Mucosa of descending colon (tissue), 3 donors: ENCODE measurements around the gene ACAP2. TPM values are rescaled to one million over a fixed set of nuclear protein-coding genes. Genes with fewer than 3 reads are reported as not detected.

Experiments used
- ATAC-seq: fragments of 200-7000 bp; cut with Tn5 transposase; one replicate; pipeline ENCODE4 v1.9.1; 2020; ENCODE audit warnings: mild to moderate bottlenecking, moderate library complexity
- DNase-seq, 3 donors: peaks; one replicate each; pipeline ENCODE4 v3.0.0-alpha.2; 2020
- H3K36me3 ChIP-seq: fragments of 200-600 bp; one replicate; pipeline ENCODE4 v1.8.0; 2021; ENCODE audit warnings: low read depth, mild to moderate bottlenecking
- H3K4me1 ChIP-seq: fragments of 200-600 bp; one replicate; pipeline ENCODE4 v1.8.0; 2021; ENCODE audit warnings: low read depth, mild to moderate bottlenecking
- H3K4me3 ChIP-seq: fragments of 200-600 bp; one replicate; pipeline ENCODE4 v1.8.0; 2021; ENCODE audit warnings: mild to moderate bottlenecking
- H3K9me3 ChIP-seq: fragments of 200-600 bp; one replicate; pipeline ENCODE4 v1.8.0; 2021; ENCODE audit warnings: mild to moderate bottlenecking
- intact Hi-C, 2 donors: fragments of 100-400 bp; cut with DNase I in 1 of 2; cut with micrococcal nuclease in 1 of 2; formaldehyde crosslinking; loops; one replicate each; pipeline versions ENCODE4 v1.11.0 to v1.11.1; 2022; cut with DNase I, micrococcal nuclease
- total RNA-seq, 3 donors: library from RNA; stranded (reverse); fragmentation: NEBNext Ultra II Directional in 2 of 3; extraction: Animal tissue kit (Norgen Biotek cat#: 25700) in 2 of 3; gene quantifications; one replicate each; pipeline versions ENCODE4 v1.2.1 to v1.2.4, GENCODE V29; 2021 to 2023
- TF ChIP-seq, protein P1 (sequence below): fragments of 200-600 bp; IDR thresholded peaks from one replicate; pipeline ENCODE4 v1.8.0; 2022; ENCODE audit warnings: antibody characterized with exemption, mild to moderate bottlenecking
- donor health status: DM: no; HTN: no; CAD: no; lungs with moderate emphysema.
- donor health status: DM: no; HTN: no; CAD: no.
- donor health status: DM: no; HTN: yes; CAD: no.

Gene ACAP2
- total RNA-seq, 3 donors from 2014 or later, result 55.2 to 69.2 (median 69.2) TPM

- Histone ChIP-seq H3K4me3 (no peak overlapping the region), H3K9me3 (no peaks in the 10 kb centered on the region), H3K4me1 (peaks cover 25% of the 10 kb centered on the region), H3K36me3 (no peaks in the 10 kb centered on the region)
- no peak for DNase-seq
- intact Hi-C loops, result loop anchor here in 1 of 2 donors (5.0 kb wide), 1 partner anchor 570 kb away; the partner anchor contains the start of gene FAM43A
- TF ChIP-seq, protein P1, sequence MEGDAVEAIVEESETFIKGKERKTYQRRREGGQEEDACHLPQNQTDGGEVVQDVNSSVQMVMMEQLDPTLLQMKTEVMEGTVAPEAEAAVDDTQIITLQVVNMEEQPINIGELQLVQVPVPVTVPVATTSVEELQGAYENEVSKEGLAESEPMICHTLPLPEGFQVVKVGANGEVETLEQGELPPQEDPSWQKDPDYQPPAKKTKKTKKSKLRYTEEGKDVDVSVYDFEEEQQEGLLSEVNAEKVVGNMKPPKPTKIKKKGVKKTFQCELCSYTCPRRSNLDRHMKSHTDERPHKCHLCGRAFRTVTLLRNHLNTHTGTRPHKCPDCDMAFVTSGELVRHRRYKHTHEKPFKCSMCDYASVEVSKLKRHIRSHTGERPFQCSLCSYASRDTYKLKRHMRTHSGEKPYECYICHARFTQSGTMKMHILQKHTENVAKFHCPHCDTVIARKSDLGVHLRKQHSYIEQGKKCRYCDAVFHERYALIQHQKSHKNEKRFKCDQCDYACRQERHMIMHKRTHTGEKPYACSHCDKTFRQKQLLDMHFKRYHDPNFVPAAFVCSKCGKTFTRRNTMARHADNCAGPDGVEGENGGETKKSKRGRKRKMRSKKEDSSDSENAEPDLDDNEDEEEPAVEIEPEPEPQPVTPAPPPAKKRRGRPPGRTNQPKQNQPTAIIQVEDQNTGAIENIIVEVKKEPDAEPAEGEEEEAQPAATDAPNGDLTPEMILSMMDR, result no peak
- ATAC-seq, result no peak
Measured at GRCh38 chr3:195256639-195257453, 186.0 kb downstream of the ACAP2 start.

- no peak for ATAC-seq
- TF ChIP-seq, protein P1, result no peak
- no peaks in the 10 kb centered on the region for H3K36me3 ChIP-seq
- no peaks in the 10 kb centered on the region for H3K9me3 ChIP-seq
- DNase-seq, result no peak
- H3K4me3 ChIP-seq, result no peak overlapping the region
- intact Hi-C loops, result loop anchor here in 1 of 2 donors (5.0 kb wide), 1 partner anchor 569 kb away; the partner anchor contains the start of gene FAM43A
- peaks cover 21% of the 10 kb centered on the region for H3K4me1 ChIP-seq
Measured at GRCh38 chr3:195255571-195256501, 187.0 kb downstream of the ACAP2 start.

GRCh38 chr3:195255176-195255500 is 187.7 kb downstream of the ACAP2 start:
- H3K36me3 ChIP-seq, result no peaks in the 10 kb centered on the region
- TF ChIP-seq, protein P1, result no peak
- H3K4me1 ChIP-seq, result peaks cover 16% of the 10 kb centered on the region
- H3K4me3 ChIP-seq, result no peak overlapping the region
- ATAC-seq (no peak), DNase-seq (no peak)
- H3K9me3 ChIP-seq, result no peaks in the 10 kb centered on the region
- intact Hi-C loops, result loop anchor here in 1 of 2 donors (5.0 kb wide), 1 partner anchor 568 kb away; the partner anchor contains the start of gene FAM43A

- ATAC-seq (no peak), DNase-seq (no peak)
- TF ChIP-seq, protein P1, result no peak
- Histone ChIP-seq H3K4me3 (no peak overlapping the region), H3K4me1 (peaks cover 15% of the 10 kb centered on the region), H3K9me3 (no peaks in the 10 kb centered on the region), H3K36me3 (no peaks in the 10 kb centered on the region)
- intact Hi-C loops, result loop anchor here in 1 of 2 donors (5.0 kb wide), 1 partner anchor 567 kb away; the partner anchor contains the start of gene FAM43A
Measured at GRCh38 chr3:195254454-195255175, 188.2 kb downstream of the ACAP2 start.

DNA sequence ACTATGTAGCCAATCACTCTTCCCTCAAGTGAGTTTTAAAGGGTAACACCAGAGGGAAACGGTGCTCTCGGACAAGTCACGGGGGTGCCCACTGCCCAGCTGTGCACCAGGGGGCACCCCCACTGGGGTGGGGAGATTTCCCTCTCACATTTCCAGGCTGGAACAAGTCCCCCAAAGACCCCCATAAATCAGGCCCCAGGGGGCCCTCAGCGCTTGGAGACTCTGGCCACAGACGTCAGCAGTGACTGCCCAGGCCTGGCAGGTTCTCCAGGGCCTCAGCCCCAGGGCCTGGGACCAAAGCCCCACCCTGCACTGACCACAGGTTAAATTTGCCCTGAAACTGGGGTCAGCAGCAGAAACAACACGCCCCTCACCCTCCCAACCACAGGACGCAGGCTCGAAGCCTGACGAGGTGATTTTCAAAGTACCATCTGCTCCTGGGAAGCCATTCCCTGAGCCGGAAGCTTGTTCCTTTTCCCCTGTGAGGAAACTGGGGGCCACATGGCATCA is 188.8 kb downstream of the ACAP2 start:
- Histone ChIP-seq H3K4me1 (peaks cover 8% of the 10 kb centered on the region), H3K4me3 (no peak overlapping the region), H3K36me3 (no peaks in the 10 kb centered on the region), H3K9me3 (no peaks in the 10 kb centered on the region)
- DNase-seq (no peak), ATAC-seq (no peak)
- intact Hi-C loops, result no loop called here
- TF ChIP-seq, protein P1, result no peak
